ENCODE results near the gene PPP1R15B. TPM values are rescaled to one million over a fixed set of nuclear protein-coding genes. Genes with fewer than 3 reads are reported as not detected.
A peak's percentile ranks its signal among the peaks of the same experiment; 100 is the strongest.
"Not testable (repeated sequence)": the region's sequence is repeated elsewhere in the genome, so short reads cannot be mapped to it uniquely, and the experiment has no call there.

PPP1R15B gene
- total and polyA plus RNA-seq, 2 experiments from 2014 or later: 34.0 to 77.0 TPM

DNA sequence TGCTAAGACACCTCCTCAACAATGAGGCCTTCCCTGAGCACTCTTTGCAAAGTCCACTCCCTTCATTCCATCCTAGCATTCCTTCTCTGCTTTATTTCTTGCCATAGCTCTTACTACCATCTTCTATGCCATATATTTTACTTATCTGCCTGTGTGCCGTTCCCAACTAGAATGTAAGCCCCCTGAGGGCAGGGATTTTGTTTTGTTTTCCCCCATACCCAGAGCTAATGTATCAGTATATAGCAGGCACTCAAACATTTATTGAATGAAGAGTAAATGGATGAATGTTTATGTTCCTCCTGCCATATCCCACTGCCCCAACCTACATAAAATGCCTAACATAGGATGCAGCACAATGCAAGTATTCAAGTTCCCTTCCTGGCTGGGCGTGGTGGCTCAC lies 14.9 kb upstream of the PPP1R15B start:
- peak overlapping the region; percentile 13 for H3K27ac ChIP-seq
- H3K36me3 ChIP-seq (replicated peaks; ENCODE audit: insufficient read depth, low read depth): no peaks in the 10 kb centered on the region
- H2AFZ ChIP-seq: no peak overlapping the region
- no peaks in the 10 kb centered on the region for H3K9me2 ChIP-seq (replicated peaks; ENCODE audit: insufficient read depth)
- no peaks in the 10 kb centered on the region for H4K20me1 ChIP-seq (ENCODE audit: insufficient read depth, poor library complexity, severe bottlenecking)
- 92% methylated on average over 2 of the region's 2 CpGs for WGBS (ENCODE audit: low lambda C conversion rate, missing lambda C conversion rate)
- H3K4me2 ChIP-seq: no peak overlapping the region
- no peak for TF ChIP-seq EZH2 (IDR thresholded peaks at IDR 0.05; ENCODE audit: borderline replicate concordance)
- TF ChIP-seq CTCF (IDR thresholded peaks at IDR 0.05; ENCODE audit: poor library complexity): no peak
- TF ChIP-seq EZH2phosphoT487 (IDR thresholded peaks at IDR 0.05; ENCODE audit: low read depth, severe bottlenecking, unreplicated experiment): no peak
- no peak overlapping the region for H3K4me3 ChIP-seq
- no peaks in the 10 kb centered on the region for H3K9me3 ChIP-seq (ENCODE audit: low read depth)
- H3K4me1 ChIP-seq (ENCODE audit: insufficient read depth): no peaks in the 10 kb centered on the region
- no peaks in the 10 kb centered on the region for H3K27me3 ChIP-seq
- no peaks in the 10 kb centered on the region for H3K79me2 ChIP-seq
- no peak for DNase-seq (ENCODE audit: low spot score)

DNA sequence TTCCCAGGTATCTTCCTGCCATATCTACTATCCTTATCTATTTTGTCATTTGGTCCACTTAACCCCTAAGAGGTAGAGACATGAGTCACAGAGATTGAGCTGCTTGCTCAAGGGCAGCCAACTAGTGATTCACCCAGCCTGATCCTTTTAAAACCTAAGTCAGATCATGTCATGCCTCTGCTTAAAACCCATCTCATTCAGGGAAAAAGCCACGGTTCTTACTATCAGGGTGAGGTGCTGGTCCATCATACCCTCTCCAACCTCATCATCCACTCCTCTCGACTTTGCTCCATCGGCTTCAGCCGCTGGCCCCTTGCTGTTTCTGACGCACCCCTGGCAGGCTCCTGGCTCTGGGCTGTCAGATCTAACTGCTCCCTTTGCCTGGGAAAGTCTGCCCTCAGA lies 14.4 kb upstream of the PPP1R15B start:
- Histone ChIP-seq H3K79me2 (no peaks in the 10 kb centered on the region), H3K36me3 (replicated peaks; ENCODE audit: insufficient read depth, low read depth) (no peaks in the 10 kb centered on the region), H3K4me1 (ENCODE audit: insufficient read depth) (no peaks in the 10 kb centered on the region), H3K4me2 (no peak overlapping the region), H3K9me3 (ENCODE audit: low read depth) (no peaks in the 10 kb centered on the region), H3K27me3 (no peaks in the 10 kb centered on the region), H3K27ac (peak overlapping the region; percentile 13), H4K20me1 (ENCODE audit: insufficient read depth, poor library complexity, severe bottlenecking) (no peaks in the 10 kb centered on the region), H3K9me2 (replicated peaks; ENCODE audit: insufficient read depth) (no peaks in the 10 kb centered on the region), H2AFZ (no peak overlapping the region), H3K4me3 (no peak overlapping the region)
- TF ChIP-seq CTCF (IDR thresholded peaks at IDR 0.05; ENCODE audit: poor library complexity) (no peak), EZH2 (IDR thresholded peaks at IDR 0.05; ENCODE audit: borderline replicate concordance) (no peak), EZH2phosphoT487 (IDR thresholded peaks at IDR 0.05; ENCODE audit: low read depth, severe bottlenecking, unreplicated experiment) (no peak)
- WGBS (ENCODE audit: low lambda C conversion rate, missing lambda C conversion rate): 85% methylated on average over 5 of the region's 5 CpGs
- no peak for DNase-seq (ENCODE audit: low spot score)

- no peak overlapping the region for H3K27ac ChIP-seq
- 96% methylated on average over 10 of the region's 10 CpGs for WGBS (ENCODE audit: low lambda C conversion rate, missing lambda C conversion rate)
Measured at GRCh38 chr1:204424621-204425020, 13.0 kb upstream of the PPP1R15B start.

GRCh38 chr1:204422061-204422705 lies 10.6 kb upstream of the PPP1R15B start:
- not testable (repeated sequence) for H3K27me3 ChIP-seq; DNase-seq (ENCODE audit: low spot score); H3K4me3 ChIP-seq; H3K9me3 ChIP-seq (ENCODE audit: low read depth); H3K79me2 ChIP-seq; H4K20me1 ChIP-seq (ENCODE audit: insufficient read depth, poor library complexity, severe bottlenecking); H3K9me2 ChIP-seq (replicated peaks; ENCODE audit: insufficient read depth); H3K27ac ChIP-seq; H2AFZ ChIP-seq; H3K36me3 ChIP-seq (replicated peaks; ENCODE audit: insufficient read depth, low read depth); H3K4me2 ChIP-seq
- peaks cover 23% of the 10 kb centered on the region for H3K4me1 ChIP-seq (ENCODE audit: insufficient read depth)
- 97% methylated on average over 8 of the region's 8 CpGs for WGBS (ENCODE audit: low lambda C conversion rate, missing lambda C conversion rate)

More at GRCh38 chr1:204424621-204425020, 13.0 kb upstream of the PPP1R15B start:
- Histone ChIP-seq H3K9me3 (ENCODE audit: low read depth) (no peaks in the 10 kb centered on the region), H3K36me3 (replicated peaks; ENCODE audit: insufficient read depth, low read depth) (no peaks in the 10 kb centered on the region), H2AFZ (no peak overlapping the region), H4K20me1 (ENCODE audit: insufficient read depth, poor library complexity, severe bottlenecking) (no peaks in the 10 kb centered on the region), H3K79me2 (no peaks in the 10 kb centered on the region), H3K27me3 (no peaks in the 10 kb centered on the region), H3K4me1 (ENCODE audit: insufficient read depth) (peaks cover 3% of the 10 kb centered on the region), H3K4me3 (no peak overlapping the region), H3K9me2 (replicated peaks; ENCODE audit: insufficient read depth) (no peaks in the 10 kb centered on the region), H3K4me2 (no peak overlapping the region)
- DNase-seq (ENCODE audit: low spot score): no peak
- TF ChIP-seq EZH2phosphoT487 (IDR thresholded peaks at IDR 0.05; ENCODE audit: low read depth, severe bottlenecking, unreplicated experiment) (no peak), EZH2 (IDR thresholded peaks at IDR 0.05; ENCODE audit: borderline replicate concordance) (no peak), CTCF (IDR thresholded peaks at IDR 0.05; ENCODE audit: poor library complexity) (no peak)
